Stimulated activated CD4-positive, alpha-beta T cell treated with anti-CD3 and anti-CD28 coated beads, TNF-alpha, amount 100 ng/mL, for 4 hours (primary cell): ENCODE results near the gene PSENEN.

Source experiments
- DNase-seq, 3 experiments: peaks; one replicate each; pipeline ENCODE4 v3.0.0-alpha.2; 2020; ENCODE audit warnings: low read depth in 3 of 3

PSENEN gene

GRCh38 chr19:35733180-35734125 lies 12.0 kb upstream of the PSENEN start:
- no peak for DNase-seq

DNA sequence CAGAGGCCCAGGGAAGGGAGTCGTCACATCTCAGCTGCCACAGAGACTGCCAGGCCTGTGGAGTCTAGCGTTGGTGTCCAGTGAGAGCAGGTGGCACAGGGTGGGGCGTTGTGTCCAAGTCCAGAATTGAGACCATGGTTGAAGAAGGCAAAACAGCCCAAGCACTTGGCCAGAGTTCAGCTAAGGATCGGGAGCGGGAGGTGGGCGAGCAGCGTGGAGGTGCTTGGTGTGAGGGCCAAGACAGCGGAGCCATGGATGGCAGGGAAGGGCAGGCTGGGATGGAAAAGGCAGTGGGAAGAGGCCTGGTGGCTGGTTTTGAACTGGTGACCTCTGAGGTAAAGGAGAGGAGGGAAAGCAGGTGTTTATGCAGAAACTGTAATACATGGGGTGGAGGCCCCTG lies 11.2 kb upstream of the PSENEN start:
- DNase-seq, result no peak

GRCh38 chr19:35734889-35735288 lies 10.6 kb upstream of the PSENEN start:
- DNase-seq, result no peak

GRCh38 chr19:35736913-35737886 lies 8.3 kb upstream of the PSENEN start:
- DNase-seq, result no peak

DNA sequence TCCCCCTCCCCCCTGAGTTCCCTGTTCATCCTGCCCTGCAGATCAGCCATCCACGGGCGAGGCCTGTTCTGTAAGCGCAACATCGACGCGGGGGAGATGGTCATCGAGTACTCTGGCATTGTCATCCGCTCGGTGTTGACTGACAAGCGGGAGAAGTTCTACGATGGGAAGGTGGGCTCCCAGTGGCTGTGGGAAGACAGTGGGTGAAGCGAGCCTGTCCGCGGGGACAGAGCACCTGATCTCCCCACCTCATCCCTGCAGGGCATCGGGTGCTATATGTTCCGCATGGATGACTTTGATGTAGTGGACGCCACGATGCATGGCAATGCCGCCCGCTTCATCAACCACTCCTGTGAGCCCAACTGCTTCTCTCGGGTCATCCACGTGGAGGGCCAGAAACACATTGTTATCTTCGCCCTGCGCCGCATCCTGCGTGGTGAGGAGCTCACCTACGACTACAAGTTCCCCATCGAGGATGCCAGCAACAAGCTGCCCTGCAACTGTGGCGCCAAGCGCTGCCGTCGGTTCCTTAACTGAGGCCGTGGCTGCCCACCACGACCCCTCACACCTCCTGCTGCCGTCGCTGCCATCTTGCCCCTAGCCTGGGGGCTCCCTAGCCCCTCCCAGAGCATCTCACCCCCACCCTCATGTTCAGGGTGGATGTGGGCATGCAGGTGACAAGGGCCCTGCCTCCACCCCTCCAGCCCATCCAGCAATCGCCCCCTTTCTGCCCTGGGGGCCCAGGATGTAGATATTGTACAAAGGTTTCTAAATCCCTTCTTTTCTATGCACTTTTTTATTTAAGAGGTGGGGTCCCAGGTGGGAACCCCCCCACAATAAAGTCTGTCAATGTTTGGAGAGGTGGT lies 7.2 kb upstream of the PSENEN start:
- DNase-seq, result no peak

DNA sequence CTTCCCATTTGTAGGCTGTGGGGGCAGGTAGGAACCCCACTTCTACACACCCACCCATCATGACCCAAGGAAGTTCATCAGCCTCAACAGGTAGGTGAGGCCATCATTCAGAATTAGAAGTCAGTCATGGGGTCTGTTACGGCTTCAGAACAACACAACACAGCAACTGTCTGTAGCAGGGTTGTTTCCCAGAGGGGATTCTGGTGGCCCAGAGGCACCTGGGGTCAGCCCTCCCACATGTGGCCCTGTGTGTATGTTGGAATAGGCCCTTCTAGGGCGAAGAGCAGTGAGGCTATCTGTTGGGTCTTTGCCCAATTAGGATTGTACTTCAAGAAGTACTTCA lies 6.6 kb upstream of the PSENEN start:
- DNase-seq, result no peak

DNA sequence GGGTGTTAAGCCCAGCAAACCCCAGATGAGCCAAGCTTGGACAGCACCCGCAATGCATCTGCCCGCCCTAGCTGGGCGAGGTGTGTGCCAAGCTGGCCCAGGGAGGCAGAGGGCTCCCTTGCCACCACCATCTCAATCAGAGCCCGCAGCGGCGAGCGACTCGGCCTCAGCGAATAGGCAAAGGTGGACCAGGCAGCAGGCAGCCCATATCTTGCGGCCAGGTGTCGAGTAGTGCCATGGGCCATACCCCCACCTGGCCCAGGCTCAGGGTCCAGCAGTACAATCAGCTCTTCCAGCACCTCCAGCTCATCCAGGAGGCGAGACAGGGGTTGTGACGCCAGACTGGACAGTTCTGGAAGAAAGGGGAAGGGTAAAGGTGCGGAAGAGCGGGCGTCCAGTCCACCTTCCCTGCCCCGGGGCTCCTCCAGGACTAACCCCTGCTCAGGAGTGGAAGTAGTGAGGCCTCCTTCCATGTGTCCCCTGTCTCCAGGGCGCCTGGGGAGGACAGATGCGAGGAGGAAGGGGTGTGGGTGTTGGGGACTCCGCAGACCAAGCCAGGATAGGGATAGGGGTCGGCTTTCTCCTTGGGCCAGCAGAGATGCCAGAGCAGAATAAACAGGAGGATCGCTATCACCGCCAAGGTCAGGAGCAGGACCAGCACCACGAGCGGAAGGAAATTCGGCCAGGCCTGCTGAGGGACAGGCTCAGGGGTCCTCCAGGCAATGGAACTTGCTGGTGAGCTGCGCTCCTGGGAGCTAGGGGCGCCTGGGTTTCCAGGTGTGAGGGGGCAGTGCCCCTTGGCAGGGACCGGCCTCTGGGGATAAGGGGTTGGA lies 6.0 kb upstream of the PSENEN start:
- DNase-seq, result no peak

- DNase-seq, result no peak
Measured at GRCh38 chr19:35740108-35740422, 5.4 kb upstream of the PSENEN start.

DNA sequence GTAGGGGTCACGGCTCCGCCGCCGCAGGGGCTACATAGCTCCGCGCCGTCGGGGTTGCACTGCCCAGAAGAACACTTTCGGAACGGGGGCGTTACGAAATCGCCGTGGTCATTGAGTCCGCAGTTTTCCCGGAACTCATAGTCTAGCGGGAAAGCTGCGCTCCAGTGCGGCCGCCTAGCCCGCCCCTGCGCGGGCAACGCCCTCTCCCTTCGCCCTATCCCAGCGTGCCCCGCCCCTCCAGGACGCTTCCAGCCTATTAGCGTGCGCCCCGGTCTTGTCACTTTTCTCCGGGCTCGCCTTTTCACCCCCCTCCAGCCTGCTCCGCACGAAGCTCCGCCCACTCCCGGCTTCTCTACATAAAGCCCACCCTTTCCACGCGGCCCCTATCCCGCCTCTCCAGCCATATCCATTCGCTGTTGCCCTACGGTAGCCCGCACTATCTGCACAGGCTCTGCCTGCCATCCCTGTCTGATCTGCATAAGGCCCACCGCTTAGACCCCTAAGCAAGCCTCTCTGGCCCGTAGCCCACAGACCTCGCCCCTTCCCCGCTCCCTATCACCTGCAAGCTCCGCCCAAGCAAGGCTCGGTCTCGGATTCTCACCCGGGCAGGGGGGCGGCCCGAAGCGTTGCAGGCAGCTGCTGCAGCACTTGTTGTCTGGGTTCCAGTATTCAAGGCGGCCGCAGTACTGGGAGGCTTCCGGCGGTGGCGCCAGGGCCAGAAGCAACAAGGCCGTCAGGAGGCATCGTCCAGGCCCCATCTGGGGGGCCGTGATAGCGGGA lies 4.8 kb upstream of the PSENEN start:
- DNase-seq, result peak; percentile 88 to 91 (median 89)

DNA sequence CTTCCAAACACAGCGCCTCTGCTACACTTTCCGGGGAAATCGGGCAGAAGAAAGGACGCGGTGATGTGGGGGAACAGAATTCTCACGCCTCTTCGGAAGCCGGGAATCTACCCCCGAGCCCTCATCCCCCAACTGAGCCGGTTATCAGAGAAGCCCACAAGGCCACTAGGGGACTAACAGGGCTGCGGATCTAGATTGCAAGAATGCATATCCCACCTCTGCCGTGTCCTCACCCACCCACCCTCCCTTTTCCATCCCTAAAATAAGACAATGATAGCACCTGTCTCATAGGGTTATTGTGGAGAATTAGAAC lies 4.3 kb upstream of the PSENEN start:
- no peak for DNase-seq

GRCh38 chr19:35742121-35742724 lies 3.2 kb upstream of the PSENEN start, which contains the start of gene IGFLR1:
Gene IGFLR1, minus strand, starts transcription at chr19:35742452. Its CDS starts 1,272 bp downstream, at chr19:35741180.
- peak in 2 of 3 experiments; percentile 37 to 45 for DNase-seq

DNA sequence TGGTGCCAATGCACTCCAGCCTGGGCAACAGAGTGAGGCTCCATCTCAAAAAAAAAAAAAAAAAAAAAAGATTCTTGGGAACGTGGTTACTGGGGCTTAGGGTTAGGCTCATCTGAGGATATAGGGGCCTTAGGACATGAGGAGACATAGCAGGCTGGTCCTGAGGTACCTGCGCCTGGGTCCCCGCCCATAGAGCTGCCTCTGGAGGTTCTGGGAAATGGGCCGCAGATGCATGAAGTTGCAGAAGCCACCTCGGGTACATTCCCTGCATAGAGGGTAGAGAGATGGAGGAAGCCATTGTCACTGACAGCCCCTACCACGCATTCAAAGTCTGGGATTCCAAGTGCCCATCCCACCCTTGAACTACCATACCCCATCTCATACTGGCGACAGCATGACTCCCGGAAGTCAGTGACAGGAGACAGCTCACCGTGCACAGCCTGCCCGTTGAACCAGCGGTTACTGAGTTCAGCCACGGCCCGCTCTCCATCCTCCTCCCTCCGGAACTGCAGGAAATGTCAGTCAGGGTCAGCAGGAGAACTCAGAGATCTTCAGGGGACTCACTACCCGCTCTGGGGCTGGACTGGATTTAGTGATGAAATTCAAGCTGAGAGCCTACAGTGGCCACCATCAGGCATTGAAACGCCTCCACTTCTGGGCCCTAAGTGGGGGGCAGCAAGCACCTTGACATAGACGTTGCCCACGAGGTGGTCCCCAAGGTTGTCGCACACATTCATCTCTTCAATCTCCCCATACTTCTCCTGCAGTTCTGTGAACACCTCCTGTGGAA lies 1.6 kb upstream of the PSENEN start:
- DNase-seq, result no peak

GRCh38 chr19:35744430-35745327 lies 772 bp upstream of the PSENEN start:
- peak; percentile 79 to 90 (median 86) for DNase-seq

DNA sequence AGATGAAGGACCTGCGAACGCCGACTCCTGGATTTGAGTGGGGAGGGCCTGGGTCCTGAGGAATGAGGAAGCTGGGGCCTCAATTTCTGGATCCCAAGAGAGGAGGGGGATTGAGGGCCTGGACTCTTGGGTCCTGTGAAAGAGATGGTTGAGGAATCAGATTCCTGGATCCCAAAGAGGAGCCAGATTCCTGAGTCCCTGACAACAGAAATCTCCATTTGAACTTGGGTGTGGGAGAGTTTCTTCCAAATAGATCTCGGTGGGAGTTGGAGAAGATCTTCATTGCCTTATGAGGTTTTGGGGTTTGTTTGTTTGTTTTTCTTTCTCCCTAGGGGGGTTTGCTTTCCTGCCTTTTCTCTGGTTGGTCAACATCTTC lies 624 bp downstream of the PSENEN start:
- no peak for DNase-seq

DNA sequence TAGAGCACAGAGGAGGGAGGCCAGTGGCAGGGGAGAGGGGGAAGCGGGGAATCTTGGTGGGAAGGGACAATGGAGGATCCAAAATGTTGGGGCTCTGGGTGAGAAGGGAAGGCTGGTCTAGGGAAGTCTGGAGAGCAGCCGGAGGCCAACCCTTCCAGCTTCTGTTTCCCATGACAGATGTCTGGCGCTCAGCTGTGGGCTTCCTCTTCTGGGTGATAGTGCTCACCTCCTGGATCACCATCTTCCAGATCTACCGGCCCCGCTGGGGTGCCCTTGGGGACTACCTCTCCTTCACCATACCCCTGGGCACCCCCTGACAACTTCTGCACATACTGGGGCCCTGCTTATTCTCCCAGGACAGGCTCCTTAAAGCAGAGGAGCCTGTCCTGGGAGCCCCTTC lies 1.1 kb downstream of the PSENEN start:
- DNase-seq, result no peak

GRCh38 chr19:35748106-35749020 lies 2.9 kb downstream of the PSENEN start, which contains the start of gene LIN37:
Gene LIN37, plus strand, starts transcription at chr19:35748576. Its CDS starts 149 bp downstream, at chr19:35748725.
- DNase-seq, result peak; percentile 94 to 97 (median 96)

DNA sequence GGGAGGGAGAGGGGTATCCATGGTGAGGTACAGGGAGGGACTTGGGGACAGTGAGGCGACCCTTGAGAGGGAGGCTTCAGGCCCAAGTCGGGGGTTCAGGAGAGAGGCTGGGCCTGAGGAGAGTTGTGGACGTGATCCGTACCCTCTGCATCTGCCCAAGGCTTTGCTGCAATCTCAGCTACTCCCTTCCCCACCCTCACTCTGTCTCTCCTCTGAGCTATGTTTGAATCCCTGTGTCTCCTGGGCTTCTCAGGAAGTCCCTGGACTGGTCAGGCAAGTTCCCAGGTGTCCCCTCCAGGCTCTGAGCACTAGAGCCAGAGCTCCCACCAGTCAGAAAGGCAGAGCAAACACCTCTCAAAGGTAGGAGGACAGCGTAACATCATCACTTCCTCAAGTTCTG lies 4.7 kb downstream of the PSENEN start:
- DNase-seq, result no peak
